GM12878 (cell line): Measurements from ENCODE around the gene NRXN3. TPM values are rescaled to one million over a fixed set of nuclear protein-coding genes. Genes with fewer than 3 reads are reported as not detected.

Experiments
- ATAC-seq: fragments of 200-7000 bp; cut with Tn5 transposase; 3 replicates; pipeline ENCODE4 v1.9.1; 2020; ENCODE audit warnings: mild to moderate bottlenecking, moderate library complexity
- BruUV-seq: library from RNA; stranded (reverse); fragments of 400-500 nt; replicated peaks from 2 replicates; lab custom pipeline; 2021; lab: Mats Ljungman, UMichigan
- CTCF ChIA-PET: fragments of 300-600 bp; sonication (Branson Sonifier 250); formaldehyde crosslinking; extraction: SDS; loops from one replicate; lab custom pipeline; 2021; ENCODE audit warnings: inconsistent platforms; lab: Yijun Ruan, JAX
- POLR2A ChIA-PET: fragments of 350-600 bp; formaldehyde crosslinking; extraction: SDS; loops from one replicate; lab custom pipeline; 2021; ENCODE audit warnings: inconsistent platforms; lab: Charles Lee
- RAD21 ChIA-PET: fragments of 300-600 bp; sonication (Branson Sonifier 250); formaldehyde crosslinking; loops from one replicate; lab custom pipeline; 2023; ENCODE audit warnings: antibody characterized with exemption; ENCODE audit not compliant: unreplicated experiment; lab: Charles Lee
- SMC1A ChIA-PET: fragments of 300-600 bp; sonication (Branson Sonifier 250); formaldehyde crosslinking; loops from one replicate; lab custom pipeline; 2023; ENCODE audit not compliant: unreplicated experiment, uncharacterized antibody; lab: Charles Lee
- DNase-seq: peaks from one replicate; pipeline ENCODE4 v3.0.0-alpha.2; 2011; ENCODE audit warnings: low read depth, low spot score
- FAIRE-seq: peaks from 3 replicates; lab custom pipeline; 2011; peaks lifted over from hg19 to GRCh38; lab: Jason Lieb, UNC
- H2AFZ ChIP-seq: 2 replicates; pipeline ENCODE4 v1.6.0; 2011; ENCODE audit warnings: low read depth, low read length, control low read depth; ENCODE audit not compliant: control insufficient read depth
- H3K27ac ChIP-seq: 2 replicates; pipeline ENCODE4 v1.5.1; 2011; ENCODE audit warnings: control low read depth; ENCODE audit not compliant: control insufficient read depth, insufficient read depth
- H3K27me3 ChIP-seq, 2 experiments: replicated peaks in 1 of 2; 2 replicates each; pipeline versions ENCODE4 v1.6.0 to v1.6.1; 2011; ENCODE audit warnings: low read length in 1 of 2; ENCODE audit not compliant: control insufficient read depth in 2 of 2, insufficient read depth in 2 of 2
- H3K36me3 ChIP-seq, 2 experiments: 2 replicates each; pipeline ENCODE4 v1.5.1; 2011; ENCODE audit warnings: low read length in 1 of 2; ENCODE audit not compliant: control insufficient read depth in 2 of 2, insufficient read depth in 2 of 2
- H3K4me1 ChIP-seq: 2 replicates; pipeline ENCODE4 v1.6.1; 2011; ENCODE audit warnings: mild to moderate bottlenecking, low read length, moderate library complexity, mixed read lengths; ENCODE audit not compliant: control insufficient read depth, insufficient read depth
- H3K4me2 ChIP-seq: 2 replicates; pipeline ENCODE4 v1.6.0; 2011; ENCODE audit warnings: control low read depth; ENCODE audit not compliant: control insufficient read depth, insufficient read depth
- H3K4me3 ChIP-seq: fragments of 200-600 bp; sonication (generic); 2 replicates; pipeline ENCODE4 v1.5.1; 2016
- H3K79me2 ChIP-seq: 2 replicates; pipeline ENCODE4 v1.6.0; 2011; ENCODE audit warnings: low read length; ENCODE audit not compliant: control insufficient read depth, insufficient read depth
- H3K9ac ChIP-seq: 2 replicates; pipeline ENCODE4 v1.8.0; 2011; ENCODE audit warnings: low read length, control low read depth, mixed read lengths; ENCODE audit not compliant: control insufficient read depth, insufficient read depth
- H3K9me3 ChIP-seq: replicated peaks from 3 replicates; pipeline ENCODE4 v1.5.1; 2011; ENCODE audit warnings: mild to moderate bottlenecking, low read length; ENCODE audit not compliant: control insufficient read depth, insufficient read depth
- H4K20me1 ChIP-seq: 2 replicates; pipeline ENCODE4 v1.6.0; 2011; ENCODE audit not compliant: control insufficient read depth, insufficient read depth
- EZH2 ChIP-seq: IDR thresholded peaks from 2 replicates; pipeline ENCODE4 v1.6.1; 2012; ENCODE audit warnings: low read depth, mild to moderate bottlenecking, control low read depth, inconsistent platforms, low read length, borderline replicate concordance; ENCODE audit not compliant: control insufficient read depth
- HDGF ChIP-seq: fragments of 450-650 bp; IDR thresholded peaks from 2 replicates; pipeline ENCODE4 v1.6.1; 2016; ENCODE audit warnings: antibody characterized with exemption
- MYC ChIP-seq: IDR thresholded peaks from 2 replicates; pipeline ENCODE4 v1.6.1; 2011; ENCODE audit warnings: mild to moderate bottlenecking, low read length, moderate library complexity, inconsistent platforms; ENCODE audit not compliant: insufficient read depth, insufficient replicate concordance, insufficient read length, severe bottlenecking
- SUPT20H ChIP-seq: IDR thresholded peaks from 2 replicates; pipeline ENCODE4 v1.6.1; 2011; ENCODE audit warnings: low read depth, mild to moderate bottlenecking, low read length, moderate library complexity, borderline replicate concordance; ENCODE audit not compliant: control insufficient read depth
- ZNF687 ChIP-seq: fragments of 450-650 bp; IDR thresholded peaks from 2 replicates; pipeline ENCODE4 v1.6.1; 2017; ENCODE audit warnings: mild to moderate bottlenecking, moderate library complexity
- ZSCAN29 ChIP-seq: fragments of 450-650 bp; IDR thresholded peaks from 2 replicates; pipeline ENCODE4 v1.6.1; 2017; ENCODE audit warnings: mild to moderate bottlenecking, moderate library complexity
- WGBS: methylation state at CpG from one replicate; pipeline ENCODE4 v1.1.6; 2016; ENCODE audit warnings: low lambda C conversion rate; ENCODE audit not compliant: insufficient replicate concordance, insufficient coverage; ENCODE audit errors: missing lambda C conversion rate; 5-methylcytosine and 5-hydroxymethylcytosine counted together
- in situ Hi-C: fragments of 300-500 bp; cut with MboI; formaldehyde crosslinking; loops from 9 replicates; pipeline ENCODE4 v1.14.3; 2018; ENCODE audit warnings: mixed read lengths
- intact Hi-C: fragments of 100-400 bp; cut with micrococcal nuclease; formaldehyde crosslinking; loops from one replicate; pipeline ENCODE4 v1.14.2; 2022; ENCODE audit not compliant: unreplicated experiment
- polyA plus RNA-seq, 11 experiments: library from polyadenylated mRNA; depleted of rRNA in 4 of 11; unstranded in 6 of 11; stranded (reverse) in 5 of 11; fragments of >200 nt; fragmentation: Nextera tagmentation in 4 of 11; fragmentation: Illumina TruSeq in 1 of 11; extraction: Ambion mirVana in 4 of 11; extraction: Trizol in 1 of 11; gene quantifications; 1 replicate in 1 of 11; 2 replicates in 10 of 11; pipeline versions ENCODE4 v1.2.1 to v1.2.3, GENCODE V29; 2011 to 2016; ENCODE audit warnings: inconsistent platforms in 2 of 11, missing spikeins in 2 of 11, low read depth in 1 of 11
- total RNA-seq, 4 experiments: library from RNA; depleted of rRNA in 3 of 4; stranded (reverse); fragments of >200 nt in 3 of 4; fragmentation: Illumina TruSeq in 1 of 4; extraction: Trizol in 1 of 4; gene quantifications; 2 replicates each; pipeline versions ENCODE4 v1.2.1 to v1.2.3, GENCODE V29; 2013 to 2021

NRXN3 gene
- total and polyA plus RNA-seq, 10 of the 15 experiments (the other 5 are each of a cell fraction or from before 2014, with no cell fraction given), result 0.52 to 3.3 (median 1.4) TPM

GRCh38 chr14:79260406-79260805 is 1090.2 kb downstream of the NRXN3 start:
- ChIA-PET POLR2A (no interaction called here), CTCF (no interaction called here), RAD21 (no interaction called here), SMC1A (no interaction called here)
- Histone ChIP-seq H3K4me2 (no peak overlapping the region), H3K9ac (no peak overlapping the region), H3K79me2 (no peaks in the 10 kb centered on the region), H3K36me3 (no peaks in the 10 kb centered on the region), H3K27ac (no peak overlapping the region), H3K4me3 (no peak overlapping the region), H3K27me3 (no peaks in the 10 kb centered on the region), H2AFZ (no peak overlapping the region), H4K20me1 (no peaks in the 10 kb centered on the region), H3K4me1 (no peaks in the 10 kb centered on the region), H3K9me3 (no peaks in the 10 kb centered on the region)
- 28% methylated on average over 3 of the region's 3 CpGs for WGBS
- no TSS peak for BruUV-seq
- intact Hi-C loops, result no loop called here
- TF ChIP-seq EZH2, result no peak
- TF ChIP-seq MYC, result no peak
- TF ChIP-seq ZSCAN29, result no peak
- TF ChIP-seq SUPT20H, result no peak
- TF ChIP-seq HDGF, result no peak
- TF ChIP-seq ZNF687, result no peak
- FAIRE-seq (no peak), DNase-seq (no peak), ATAC-seq (no peak)
- in situ Hi-C loops, result no loop called here
